Measurements from ENCODE around the gene SLC7A6OS.

The SLC7A6OS gene

GRCh38 chr16:68275611-68276191 lies 35.0 kb downstream of the SLC7A6OS start:
- peak; percentile 77 for DNase-seq

- no peak for DNase-seq
Measured at GRCh38 chr16:68274441-68274840, 36.3 kb downstream of the SLC7A6OS start.

GRCh38 chr16:68273896-68274295 lies 36.9 kb downstream of the SLC7A6OS start:
- no peak for DNase-seq

- no peak for DNase-seq
Measured at GRCh38 chr16:68273459-68273858, 37.3 kb downstream of the SLC7A6OS start.

- peak; percentile 75 for DNase-seq
Measured at GRCh38 chr16:68272507-68273209, 38.1 kb downstream of the SLC7A6OS start.

- DNase-seq = no peak
Measured at GRCh38 chr16:68270353-68270752, 40.4 kb downstream of the SLC7A6OS start.

- no peak for DNase-seq
Measured at GRCh38 chr16:68269793-68270192, 41.0 kb downstream of the SLC7A6OS start.

- no peak for DNase-seq
Measured at GRCh38 chr16:68267612-68268405, 42.9 kb downstream of the SLC7A6OS start.

GRCh38 chr16:68265078-68265920 lies 45.4 kb downstream of the SLC7A6OS start:
- peak; percentile 51 for DNase-seq

GRCh38 chr16:68264128-68265077 lies 46.3 kb downstream of the SLC7A6OS start, which contains the start of gene SLC7A6:
Gene SLC7A6 (plus strand): TSS chr16:68264526. CDS start chr16:68274727, 10,201 bp downstream.
- DNase-seq = peak; percentile 85

GRCh38 chr16:68263559-68264127 lies 47.1 kb downstream of the SLC7A6OS start:
- no peak for DNase-seq

GRCh38 chr16:68259007-68259825 lies 51.5 kb downstream of the SLC7A6OS start:
- no peak for DNase-seq

GRCh38 chr16:68257906-68258800 lies 52.6 kb downstream of the SLC7A6OS start:
- no peak for DNase-seq

- DNase-seq = no peak
Measured at GRCh38 chr16:68257251-68257905, 53.4 kb downstream of the SLC7A6OS start.

GRCh38 chr16:68255712-68256111 lies 55.0 kb downstream of the SLC7A6OS start:
- no peak for DNase-seq

GRCh38 chr16:68253721-68254120 lies 57.0 kb downstream of the SLC7A6OS start:
- DNase-seq = no peak

GRCh38 chr16:68252383-68252782 lies 58.4 kb downstream of the SLC7A6OS start:
- DNase-seq = no peak

GRCh38 chr16:68251832-68252231 lies 58.9 kb downstream of the SLC7A6OS start:
- DNase-seq = no peak

- DNase-seq = no peak
Measured at GRCh38 chr16:68250951-68251350, 59.8 kb downstream of the SLC7A6OS start.
